HG02884 (cell line): Measurements from ENCODE around the gene OST4.
"Not testable (repeated sequence)": the region's sequence is repeated elsewhere in the genome, so short reads cannot be mapped to it uniquely, and the experiment has no call there.

Source experiments
- ATAC-seq: cut with Tn5 transposase; IDR thresholded peaks from one replicate; pipeline ENCODE4 v1.9.1; 2021; ENCODE audit warnings: mild to moderate bottlenecking, moderate library complexity; ENCODE audit not compliant: unreplicated experiment

Gene OST4

GRCh38 chr2:27071277-27071989 is at the start of gene OST4:
Gene OST4 (minus strand): TSS chr2:27071654.
- ATAC-seq: peak; percentile 82

DNA sequence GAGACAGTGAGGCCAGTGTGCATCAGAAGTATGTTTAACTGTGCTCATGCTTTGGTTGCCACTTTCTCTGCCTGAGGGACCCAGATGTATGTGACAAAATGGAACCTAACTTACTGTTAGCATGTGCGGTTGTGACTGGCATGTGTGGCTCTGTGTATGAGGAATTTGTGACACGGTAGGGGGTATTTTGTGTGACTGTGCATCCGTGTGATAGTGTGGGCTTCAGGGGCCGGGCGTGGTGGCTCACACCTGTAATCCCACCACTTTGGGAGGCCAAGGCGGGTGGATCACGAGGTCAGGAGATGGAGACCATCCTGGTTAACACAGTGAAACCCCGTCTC is 47.8 kb upstream of the OST4 start:
- not testable (repeated sequence) for ATAC-seq

DNA sequence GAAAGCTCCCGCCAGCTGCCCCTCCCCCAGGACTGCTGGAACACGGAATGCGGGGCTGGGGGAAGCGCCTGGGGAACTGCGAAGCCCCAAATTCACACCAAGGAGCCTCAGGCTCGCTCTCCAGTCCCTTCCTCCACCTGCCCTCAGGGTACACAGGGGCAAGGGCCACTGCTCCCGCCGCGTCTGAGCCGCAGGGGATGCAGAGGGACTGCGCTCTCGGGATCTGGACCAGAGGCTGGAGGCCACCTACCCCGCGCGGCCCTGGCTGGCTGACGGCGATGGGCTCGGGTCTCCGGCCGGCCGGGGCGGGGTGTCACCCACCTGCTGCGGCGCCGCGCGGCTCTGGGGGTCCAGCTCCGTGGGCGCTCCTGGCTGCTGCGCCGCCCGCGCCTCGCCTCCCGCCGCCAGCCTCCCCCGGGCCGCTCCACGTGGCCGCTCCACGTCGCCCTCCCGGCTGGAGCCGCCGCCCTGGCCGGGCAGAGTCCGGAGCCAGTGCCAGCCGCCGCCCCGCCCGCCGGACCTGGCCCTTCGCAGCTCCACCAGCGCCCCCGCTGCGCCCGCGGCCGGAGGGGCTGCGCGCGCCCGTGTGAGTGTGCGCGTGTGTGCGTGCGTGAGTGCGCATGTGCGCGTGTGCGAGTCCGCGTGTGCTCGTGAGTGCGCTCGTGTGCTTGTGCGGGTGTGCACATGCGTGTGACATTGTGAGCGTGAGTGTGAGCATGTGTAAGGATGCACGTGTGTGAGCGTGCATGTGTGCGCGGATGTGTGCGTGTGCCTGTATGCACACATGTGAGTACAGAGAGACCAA is 47.3 kb upstream of the OST4 start, which contains the start of gene CGREF1:
TSS of gene CGREF1 (minus strand) at position 604 of the 805 bp plus-strand sequence. CDS start 14,762 bp downstream, outside the sequence.
- no peak for ATAC-seq

GRCh38 chr2:27117995-27118524 is 46.6 kb upstream of the OST4 start:
- no peak for ATAC-seq

DNA sequence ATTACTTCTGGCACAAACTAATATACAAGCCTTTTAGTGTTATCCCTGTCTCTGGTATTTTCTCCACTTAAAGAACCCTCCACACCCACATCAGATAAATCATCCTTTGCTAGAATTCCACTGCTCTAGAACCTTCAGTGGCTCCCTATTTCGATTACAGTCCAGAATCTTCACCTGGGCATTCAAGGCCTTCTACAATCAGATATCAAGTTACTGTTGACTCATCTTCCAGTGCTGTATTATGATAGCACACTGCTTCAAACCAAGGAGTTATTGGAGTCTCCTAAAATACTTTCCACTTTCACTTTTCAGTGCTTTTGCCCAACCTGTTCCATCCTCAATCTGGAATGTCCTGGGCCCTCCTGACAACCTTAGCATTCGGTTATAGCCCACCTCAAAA is 44.1 kb upstream of the OST4 start:
- ATAC-seq: no peak

DNA sequence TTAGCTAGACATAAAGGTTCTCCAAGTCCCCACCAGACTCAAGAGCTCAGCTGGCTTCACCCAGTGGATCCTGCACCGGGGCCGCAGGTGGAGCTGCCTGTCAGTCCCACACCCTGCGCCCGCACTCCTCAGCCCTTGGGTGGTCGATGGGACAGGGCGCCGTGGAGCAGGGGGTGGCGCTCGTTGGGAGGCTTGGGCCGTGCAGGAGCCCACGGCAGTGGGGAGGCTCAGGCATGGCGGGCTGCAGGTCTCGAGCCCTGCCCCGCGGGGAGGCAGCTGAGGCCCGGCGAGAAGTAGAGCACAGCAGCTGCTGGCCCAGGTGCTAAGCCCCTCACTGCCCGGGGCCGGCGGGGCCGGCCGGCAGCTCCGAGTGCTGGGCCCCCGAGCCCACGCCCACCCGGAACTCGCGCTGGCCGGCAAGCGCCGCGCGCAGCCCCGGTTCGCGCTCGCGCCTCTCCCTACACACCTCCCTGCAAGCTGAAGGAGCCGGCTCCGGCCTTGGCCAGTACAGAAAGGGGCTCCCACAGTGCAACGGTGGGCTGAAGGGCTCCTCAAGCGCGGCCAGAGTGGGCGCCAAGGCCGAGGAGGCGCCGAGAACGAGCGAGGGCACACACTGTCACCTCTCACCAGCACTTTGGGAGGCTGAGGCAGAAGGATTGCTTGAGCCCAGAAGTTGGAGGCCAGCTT is 40.1 kb upstream of the OST4 start:
- not testable (repeated sequence) for ATAC-seq

- ATAC-seq: not testable (repeated sequence)
These were observed 39.3 kb upstream of the OST4 start for GRCh38 chr2:27110603-27111352.

DNA sequence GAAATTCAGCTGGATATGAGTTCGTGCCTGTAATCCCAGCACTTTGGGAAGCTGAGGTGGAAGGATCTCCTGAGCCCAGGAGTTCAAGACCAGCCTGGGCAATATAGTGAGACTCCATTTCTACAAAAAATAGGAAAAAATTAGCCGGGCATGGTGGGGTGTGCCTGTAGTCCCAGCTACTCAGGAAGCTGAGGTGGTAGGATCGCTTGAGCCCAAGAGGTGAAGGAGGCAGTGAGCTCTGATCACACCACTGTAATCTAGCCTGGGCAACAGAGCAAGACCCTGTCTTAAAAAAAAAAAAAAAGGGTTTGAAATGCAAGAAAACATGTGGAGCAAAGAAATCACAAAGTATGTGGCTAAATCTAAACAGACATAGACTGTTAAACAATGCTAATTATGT is 37.6 kb upstream of the OST4 start:
- no peak for ATAC-seq

DNA sequence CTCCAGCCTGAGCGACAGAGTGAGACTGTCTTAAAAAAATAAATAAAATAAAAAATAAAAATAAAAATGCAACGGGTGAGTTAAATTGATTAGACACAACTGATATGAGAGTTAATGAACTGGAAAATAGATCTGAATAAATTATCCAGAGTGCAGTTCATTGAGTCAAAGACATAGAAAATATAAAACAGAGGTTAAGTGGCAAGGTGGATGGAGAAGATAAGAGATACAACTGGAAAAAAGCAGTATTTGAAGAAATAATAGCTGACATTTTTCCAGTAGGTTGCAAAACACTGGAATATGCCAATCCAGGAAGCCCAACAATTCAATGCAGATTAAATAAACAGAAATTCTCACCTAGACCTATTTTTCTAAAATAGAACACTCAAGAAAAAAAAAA is 36.8 kb upstream of the OST4 start:
- no peak for ATAC-seq

DNA sequence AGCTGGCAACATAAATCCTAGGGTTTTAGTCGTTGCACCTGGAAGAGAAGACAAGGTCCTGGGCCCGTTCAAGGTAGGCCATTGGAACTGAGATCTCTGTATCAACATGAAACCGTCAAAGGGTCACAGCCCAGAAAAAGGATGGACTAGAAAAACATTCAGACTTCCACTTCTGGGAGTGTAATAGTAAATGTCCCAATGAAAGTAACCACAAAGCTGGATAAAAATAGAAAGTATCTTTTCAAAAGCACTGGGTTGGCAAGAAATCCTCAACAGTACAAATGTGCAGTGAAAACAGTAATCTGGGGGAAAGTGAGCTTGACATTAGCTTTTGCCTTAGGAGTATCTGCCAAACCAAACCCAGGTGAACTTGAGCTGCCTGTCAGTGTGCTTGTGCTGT is 34.5 kb upstream of the OST4 start:
- ATAC-seq: no peak

- no peak for ATAC-seq
These were observed 30.9 kb upstream of the OST4 start for GRCh38 chr2:27102329-27102728.

DNA sequence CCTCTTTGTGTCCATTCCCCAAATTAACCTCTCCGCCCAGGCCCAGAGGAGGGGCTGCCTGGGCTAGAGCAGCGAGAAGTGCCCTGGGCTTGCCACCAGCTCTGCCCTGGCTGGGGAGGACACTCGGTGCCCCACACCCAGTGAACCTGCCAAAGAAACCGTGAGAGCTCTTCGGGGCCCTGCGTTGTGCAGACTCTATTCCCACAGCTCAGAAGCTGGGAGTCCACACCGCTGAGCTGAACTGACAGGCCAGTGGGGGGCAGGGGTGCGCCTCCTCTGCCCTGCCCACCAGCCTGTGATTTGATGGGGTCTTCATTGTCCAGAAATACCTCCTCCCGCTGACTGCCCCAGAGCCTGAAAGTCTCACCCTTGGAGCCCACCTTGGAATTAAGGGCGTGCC is 28.6 kb upstream of the OST4 start:
- ATAC-seq: no peak

- no peak for ATAC-seq
These were observed 28.0 kb upstream of the OST4 start for GRCh38 chr2:27099334-27099955.

DNA sequence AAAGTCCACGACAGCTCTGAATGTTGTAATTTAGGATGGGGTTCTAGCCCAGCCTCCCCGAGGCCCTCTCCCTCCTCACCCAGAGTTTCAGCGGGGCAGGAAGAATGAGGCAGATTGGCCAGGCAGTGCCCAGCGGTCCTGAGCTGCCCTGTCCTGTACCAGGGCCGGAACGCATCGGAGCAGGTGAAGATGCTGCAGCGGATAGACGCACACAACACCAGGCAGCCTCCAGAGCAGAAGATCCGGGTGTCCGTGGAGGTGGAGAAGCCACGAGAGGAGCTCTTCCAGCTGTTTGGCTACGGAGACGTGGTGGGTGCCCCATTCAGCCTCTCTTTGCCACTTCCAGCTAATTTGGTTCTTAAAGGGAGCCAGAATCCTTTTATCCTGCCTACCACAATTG is 25.9 kb upstream of the OST4 start:
- no peak for ATAC-seq

DNA sequence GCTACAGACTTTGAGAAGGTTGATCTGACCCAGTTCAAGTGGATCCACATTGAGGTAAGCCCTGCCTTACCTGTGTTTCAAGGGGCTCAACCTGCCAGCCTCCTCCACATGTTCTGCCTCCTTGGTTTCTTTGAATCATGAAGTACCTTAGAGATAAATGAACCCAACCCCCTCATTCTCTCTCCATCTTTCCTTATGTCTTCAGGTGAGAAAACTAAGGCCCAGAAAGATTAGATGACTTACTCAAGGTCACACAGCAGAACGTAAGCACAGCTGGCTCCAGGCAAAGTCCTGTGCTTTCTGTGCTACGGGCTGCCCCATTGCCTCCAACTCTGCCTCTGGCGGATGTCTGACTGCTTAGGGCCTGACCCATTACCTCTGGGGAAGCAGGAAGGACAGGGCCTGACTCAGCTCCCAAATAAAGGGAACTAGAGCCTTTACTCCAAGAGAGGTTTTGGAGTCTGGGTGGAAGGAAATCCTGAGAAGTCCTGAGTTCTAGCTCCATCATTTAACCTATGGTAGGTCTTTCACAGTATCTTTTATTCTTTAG is 25.4 kb upstream of the OST4 start:
- ATAC-seq: no peak

- ATAC-seq: no peak
These were observed 24.5 kb upstream of the OST4 start for GRCh38 chr2:27095745-27096651.

GRCh38 chr2:27095427-27095744 is 23.9 kb upstream of the OST4 start:
- ATAC-seq: no peak

GRCh38 chr2:27094353-27094984 is 23.0 kb upstream of the OST4 start:
- no peak for ATAC-seq
